OCI-LY1 (cell line): Measurements from ENCODE around the gene COL21A1.

ENCODE experiments used
- CTCF ChIP-seq: fragments of 200-600 bp; sonication (generic), shearing (Covaris generic); IDR thresholded peaks from 2 replicates; pipeline ENCODE4 v1.5.1; 2017; ENCODE audit warnings: mild to moderate bottlenecking, antibody characterized with exemption, low read length, moderate library complexity, mixed read lengths
- EZH2 ChIP-seq: fragments of 200-600 bp; sonication (generic), shearing (Covaris generic); IDR thresholded peaks from 2 replicates; pipeline ENCODE4 v1.8.0; 2017; ENCODE audit warnings: borderline replicate concordance, mixed run types, mild to moderate bottlenecking, antibody characterized with exemption, low read length, moderate library complexity, mixed read lengths

GRCh38 chr6:56050530-56051201 lies 196.7 kb downstream of the COL21A1 start:
- TF ChIP-seq CTCF: no peak
- TF ChIP-seq EZH2: no peak
